K562 treated with DMSO at 1 percent for 24 hours (cell line): Measurements from ENCODE around the gene CCNB2. TPM values are rescaled to one million over a fixed set of nuclear protein-coding genes. Genes with fewer than 3 reads are reported as not detected.

ENCODE experiments used
- total RNA-seq: library from RNA; unstranded; fragments of 300-600 nt; gene quantifications from 2 replicates; pipeline ENCODE4 v1.2.3, GENCODE V29; 2022; ENCODE audit warnings: low read depth; ENCODE audit not compliant: insufficient read depth

The CCNB2 gene
- 71.9 and 84.7 TPM in 2 replicates for total RNA-seq

DNA sequence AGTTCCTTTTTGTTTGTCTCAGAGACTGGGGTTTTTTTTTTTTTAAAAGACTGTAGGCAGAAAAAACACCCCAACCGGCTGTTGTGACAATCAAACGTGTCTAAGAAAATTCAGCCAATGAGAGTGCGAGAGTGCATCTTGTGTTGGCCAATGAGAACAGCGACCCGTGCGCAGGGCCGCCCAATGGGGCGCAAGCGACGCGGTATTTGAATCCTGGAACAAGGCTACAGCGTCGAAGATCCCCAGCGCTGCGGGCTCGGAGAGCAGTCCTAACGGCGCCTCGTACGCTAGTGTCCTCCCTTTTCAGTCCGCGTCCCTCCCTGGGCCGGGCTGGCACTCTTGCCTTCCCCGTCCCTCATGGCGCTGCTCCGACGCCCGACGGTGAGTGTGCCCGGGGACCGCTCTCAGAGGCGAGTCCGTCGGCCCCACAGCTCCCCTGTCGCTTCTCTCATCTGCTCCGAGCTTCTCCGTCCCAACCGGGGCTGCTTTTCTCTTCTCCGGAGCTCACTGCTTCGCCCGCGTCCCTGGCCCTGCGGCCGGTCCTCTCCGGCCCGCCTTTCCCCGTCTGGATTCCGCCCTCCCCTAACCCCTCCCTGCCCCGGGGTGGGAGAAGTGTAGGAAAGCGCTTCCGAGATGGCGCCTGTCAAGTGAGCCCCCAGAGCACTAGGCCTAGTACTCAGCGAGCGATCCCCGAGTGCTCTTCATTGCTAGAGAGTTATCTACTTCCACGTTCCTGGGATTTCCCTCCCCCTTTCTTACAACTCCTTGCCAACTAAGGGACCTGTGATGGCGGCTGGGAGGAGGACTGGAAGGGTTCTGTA is at the start of gene CCNB2:
Gene CCNB2, plus strand, starts transcription at position 235 of the 821 bp plus-strand sequence. Its CDS starts 123 bp downstream, at position 358.

Other genes starting within 250 kb of the CCNB2 start
- 58.9 and 62.8 TPM in 2 replicates for gene SLTM, start 171.5 kb upstream of the CCNB2 start, total RNA-seq
- 12.3 and 15.7 TPM in 2 replicates for gene RNF111, start 117.5 kb upstream of the CCNB2 start, total RNA-seq
- not detected in 2 replicates for gene LDHAL6B, start 101.7 kb downstream of the CCNB2 start, total RNA-seq